ENCODE data around the gene ATG2B. TPM values are rescaled to one million over a fixed set of nuclear protein-coding genes. Genes with fewer than 3 reads are reported as not detected.

ATG2B gene
- total and polyA plus RNA-seq, 7 donors = 1.8 to 27.1 (median 17.9) TPM

GRCh38 chr14:96345669-96346068 is 17.5 kb downstream of the ATG2B start:
- WGBS, 2 donors = 86 to 87% methylated on average over 2 of the region's 2 CpGs
- intact Hi-C loops (cut with DNase I) = no loop called here
- DNase-seq = no peak
- H3K4me3 ChIP-seq = no peak overlapping the region
- peaks cover 0 to 10% (median 4%) of the 10 kb centered on the region in 4 donors for H3K4me1 ChIP-seq
- H3K9me3 ChIP-seq = no peaks in the 10 kb centered on the region
- H3K36me3 ChIP-seq = peaks cover 0 to 25% (median 3%) of the 10 kb centered on the region in 4 donors
- H3K27me3 ChIP-seq = no peaks in the 10 kb centered on the region
- no peak overlapping the region for H3K27ac ChIP-seq
- TF ChIP-seq POLR2A (IDR thresholded peaks at IDR 0.05) (no peak), EP300 (IDR thresholded peaks at IDR 0.05) (no peak), POLR2AphosphoS5 (IDR thresholded peaks at IDR 0.05) (no peak)
- TF ChIP-seq, protein P1, sequence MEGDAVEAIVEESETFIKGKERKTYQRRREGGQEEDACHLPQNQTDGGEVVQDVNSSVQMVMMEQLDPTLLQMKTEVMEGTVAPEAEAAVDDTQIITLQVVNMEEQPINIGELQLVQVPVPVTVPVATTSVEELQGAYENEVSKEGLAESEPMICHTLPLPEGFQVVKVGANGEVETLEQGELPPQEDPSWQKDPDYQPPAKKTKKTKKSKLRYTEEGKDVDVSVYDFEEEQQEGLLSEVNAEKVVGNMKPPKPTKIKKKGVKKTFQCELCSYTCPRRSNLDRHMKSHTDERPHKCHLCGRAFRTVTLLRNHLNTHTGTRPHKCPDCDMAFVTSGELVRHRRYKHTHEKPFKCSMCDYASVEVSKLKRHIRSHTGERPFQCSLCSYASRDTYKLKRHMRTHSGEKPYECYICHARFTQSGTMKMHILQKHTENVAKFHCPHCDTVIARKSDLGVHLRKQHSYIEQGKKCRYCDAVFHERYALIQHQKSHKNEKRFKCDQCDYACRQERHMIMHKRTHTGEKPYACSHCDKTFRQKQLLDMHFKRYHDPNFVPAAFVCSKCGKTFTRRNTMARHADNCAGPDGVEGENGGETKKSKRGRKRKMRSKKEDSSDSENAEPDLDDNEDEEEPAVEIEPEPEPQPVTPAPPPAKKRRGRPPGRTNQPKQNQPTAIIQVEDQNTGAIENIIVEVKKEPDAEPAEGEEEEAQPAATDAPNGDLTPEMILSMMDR (IDR thresholded peaks at IDR 0.05) = no peak

- no peaks in the 10 kb centered on the region for H3K9me3 ChIP-seq
- no peak for DNase-seq
- H3K4me3 ChIP-seq = no peak overlapping the region
- no peak overlapping the region for H3K27ac ChIP-seq
- intact Hi-C loops (cut with DNase I) = no loop called here
- no peaks in the 10 kb centered on the region for H3K4me1 ChIP-seq
- H3K36me3 ChIP-seq = peaks cover 3 to 63% (median 8%) of the 10 kb centered on the region in 4 donors
- TF ChIP-seq EP300 (IDR thresholded peaks at IDR 0.05) (no peak), POLR2A (IDR thresholded peaks at IDR 0.05) (no peak), POLR2AphosphoS5 (IDR thresholded peaks at IDR 0.05) (no peak)
- TF ChIP-seq, protein P1 (IDR thresholded peaks at IDR 0.05) = no peak
- no peaks in the 10 kb centered on the region for H3K27me3 ChIP-seq
- 57 to 80% methylated on average over 3 of the region's 3 CpGs for WGBS, 2 donors
Measured at GRCh38 chr14:96341323-96341722, 21.8 kb downstream of the ATG2B start.

DNA sequence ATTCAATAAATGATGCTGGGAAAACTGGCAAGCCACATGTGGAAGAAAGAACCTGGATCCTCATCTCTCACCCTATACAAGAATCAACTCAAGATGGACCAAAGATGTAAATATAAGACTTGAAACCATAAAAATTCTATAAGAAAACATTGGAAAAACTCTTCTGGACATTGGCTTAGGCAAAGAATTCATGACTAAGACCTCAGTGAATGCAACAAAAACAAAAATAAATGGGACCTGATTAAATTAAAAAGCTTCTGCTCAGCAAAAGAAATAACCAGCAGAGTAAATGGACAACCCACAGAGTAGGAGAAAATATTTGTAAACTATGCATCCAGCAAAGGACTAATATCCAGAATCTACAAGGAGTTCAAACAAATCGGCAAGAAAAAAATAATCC is 24.6 kb downstream of the ATG2B start:
- DNase-seq = no peak
- intact Hi-C loops (cut with DNase I) = no loop called here
- TF ChIP-seq, protein P1 (IDR thresholded peaks at IDR 0.05) = no peak
- no peak for TF ChIP-seq POLR2AphosphoS5 (IDR thresholded peaks at IDR 0.05)
- TF ChIP-seq POLR2A (IDR thresholded peaks at IDR 0.05) = no peak
- H3K4me3 ChIP-seq = no peak overlapping the region
- no peaks in the 10 kb centered on the region for H3K4me1 ChIP-seq
- H3K27me3 ChIP-seq = no peaks in the 10 kb centered on the region
- H3K36me3 ChIP-seq = peaks cover 3 to 67% (median 10%) of the 10 kb centered on the region in 4 donors
- H3K9me3 ChIP-seq = no peaks in the 10 kb centered on the region
- no peak overlapping the region for H3K27ac ChIP-seq
- 97% methylated on average over 1 of the region's 1 CpG for WGBS, 2 donors

- 95 to 97% methylated on average over 7 of the region's 7 CpGs for WGBS, 2 donors
- H3K4me1 ChIP-seq = no peaks in the 10 kb centered on the region
- H3K9me3 ChIP-seq = no peaks in the 10 kb centered on the region
- peaks cover 0 to 87% (median 26%) of the 10 kb centered on the region in 4 donors for H3K36me3 ChIP-seq
- no peak for DNase-seq
- intact Hi-C loops (cut with DNase I) = loop anchor here (10.0 kb wide), 1 partner anchor 241 kb away; no protein-coding TSS in a partner anchor
- no peak for TF ChIP-seq EP300 (IDR thresholded peaks at IDR 0.05)
- no peak for TF ChIP-seq POLR2AphosphoS5 (IDR thresholded peaks at IDR 0.05)
- TF ChIP-seq, protein P1 (IDR thresholded peaks at IDR 0.05) = no peak
- no peak for TF ChIP-seq POLR2A (IDR thresholded peaks at IDR 0.05)
- no peaks in the 10 kb centered on the region for H3K27me3 ChIP-seq
- H3K4me3 ChIP-seq = no peak overlapping the region
- no peak overlapping the region for H3K27ac ChIP-seq
Measured at GRCh38 chr14:96324219-96324618, 38.9 kb downstream of the ATG2B start.

- intact Hi-C loops (cut with DNase I) = loop anchor here (10.0 kb wide), 1 partner anchor 244 kb away; no protein-coding TSS in a partner anchor
- Histone ChIP-seq H3K9me3 (no peaks in the 10 kb centered on the region), H3K4me1 (no peaks in the 10 kb centered on the region), H3K4me3 (no peak overlapping the region), H3K27ac (no peak overlapping the region), H3K36me3 (peaks cover under 1 to 91% (median 30%) of the 10 kb centered on the region in 4 donors), H3K27me3 (no peaks in the 10 kb centered on the region)
- TF ChIP-seq POLR2AphosphoS5 (IDR thresholded peaks at IDR 0.05) = no peak
- no peak for TF ChIP-seq POLR2A (IDR thresholded peaks at IDR 0.05)
- TF ChIP-seq EP300 (IDR thresholded peaks at IDR 0.05) = no peak
- TF ChIP-seq, protein P1 (IDR thresholded peaks at IDR 0.05) = no peak
- DNase-seq = no peak
- 91 to 95% methylated on average over 1 of the region's 1 CpG for WGBS, 2 donors
Measured at GRCh38 chr14:96320605-96321004, 42.5 kb downstream of the ATG2B start.
